DND-41 (cell line): ENCODE measurements around the gene DCLK1.

Experiments used
- ATAC-seq: fragments of 200-7000 bp; cut with Tn5 transposase; 3 replicates; pipeline ENCODE4 v1.9.1; 2021; ENCODE audit warnings: low read depth; ENCODE audit not compliant: insufficient read depth
- DNase-seq: peaks from one replicate; pipeline ENCODE4 v3.0.0-alpha.2; 2020
- H2AFZ ChIP-seq: 2 replicates; pipeline ENCODE4 v1.6.0; 2012; ENCODE audit warnings: low read depth, low read length
- H3K27ac ChIP-seq: 2 replicates; pipeline ENCODE4 v1.5.1; 2012; ENCODE audit warnings: low read length, inconsistent platforms
- H3K27me3 ChIP-seq: fragments of 200-600 bp; sonication (generic); 2 replicates; pipeline ENCODE4 v1.6.0; 2012; ENCODE audit warnings: low read length, mild to moderate bottlenecking, inconsistent platforms; ENCODE audit not compliant: insufficient read depth, poor library complexity
- H3K36me3 ChIP-seq: 2 replicates; pipeline ENCODE4 v1.5.1; 2012; ENCODE audit warnings: low read length, inconsistent platforms; ENCODE audit not compliant: insufficient read depth
- H3K4me1 ChIP-seq: 2 replicates; pipeline ENCODE4 v1.5.1; 2012; ENCODE audit warnings: mild to moderate bottlenecking, low read length; ENCODE audit not compliant: insufficient read depth
- H3K4me2 ChIP-seq: 2 replicates; pipeline ENCODE4 v1.6.0; 2012; ENCODE audit warnings: mild to moderate bottlenecking, moderate library complexity, low read length, inconsistent platforms; ENCODE audit not compliant: insufficient read depth
- H3K4me3 ChIP-seq, 2 experiments: fragments of 200-600 bp in 1 of 2; shearing (Covaris generic) in 1 of 2; 2 replicates each; pipeline ENCODE4 v1.5.1; 2012 to 2016; ENCODE audit warnings: inconsistent platforms in 2 of 2, low read length in 2 of 2, mild to moderate bottlenecking in 2 of 2, low read depth in 1 of 2, moderate library complexity in 1 of 2
- H3K79me2 ChIP-seq: 2 replicates; pipeline ENCODE4 v1.6.0; 2012; ENCODE audit warnings: low read length, inconsistent platforms; ENCODE audit not compliant: insufficient read depth
- H3K9ac ChIP-seq: 2 replicates; pipeline ENCODE4 v1.6.0; 2012; ENCODE audit warnings: low read depth, mild to moderate bottlenecking, inconsistent platforms, low read length, moderate library complexity
- H3K9me3 ChIP-seq: 2 replicates; pipeline ENCODE4 v1.5.1; 2012; ENCODE audit warnings: low read length, moderate library complexity, mild to moderate bottlenecking, inconsistent platforms; ENCODE audit not compliant: insufficient read depth, severe bottlenecking
- H4K20me1 ChIP-seq: 2 replicates; pipeline ENCODE4 v1.6.0; 2012; ENCODE audit warnings: low read length; ENCODE audit not compliant: insufficient read depth
- EZH2 ChIP-seq: IDR thresholded peaks from 3 replicates; pipeline ENCODE4 v1.6.1; 2012; ENCODE audit warnings: borderline replicate concordance, low read depth, mild to moderate bottlenecking, moderate library complexity, low read length, inconsistent platforms; ENCODE audit not compliant: severe bottlenecking
- TF ChIP-seq, protein P1 (sequence below): IDR thresholded peaks from 2 replicates; pipeline ENCODE4 v1.5.1; 2012; ENCODE audit warnings: borderline replicate concordance, low read length, moderate library complexity, mild to moderate bottlenecking; ENCODE audit not compliant: poor library complexity, severe bottlenecking; ENCODE audit errors: extremely low read depth

DCLK1 gene

DNA sequence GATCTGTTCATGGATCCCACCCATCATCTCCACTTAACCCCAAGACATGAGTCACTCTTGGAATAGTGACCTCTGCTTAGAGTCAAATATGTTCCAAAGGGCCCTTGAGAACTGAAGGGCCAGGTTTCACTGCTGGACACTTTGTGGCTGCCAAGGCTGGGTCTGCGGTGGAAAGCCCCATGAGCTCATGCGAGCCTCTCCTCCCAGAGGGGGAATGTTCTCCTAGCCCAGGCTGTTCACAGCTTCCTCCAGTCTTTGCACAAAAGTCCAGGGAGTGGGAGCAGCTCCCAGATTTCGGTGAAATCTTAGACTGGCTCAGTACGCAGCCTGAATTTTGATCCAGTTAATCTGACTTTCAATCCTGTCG is 732 bp upstream of the DCLK1 start:
- Histone ChIP-seq H3K4me2 (no peak overlapping the region), H3K79me2 (no peaks in the 10 kb centered on the region), H3K27me3 (no peaks in the 10 kb centered on the region), H3K9ac (no peak overlapping the region), H4K20me1 (no peaks in the 10 kb centered on the region), H3K27ac (no peak overlapping the region), H3K4me1 (no peaks in the 10 kb centered on the region), H3K4me3 (no peak overlapping the region), H3K9me3 (peaks cover 3% of the 10 kb centered on the region), H3K36me3 (no peaks in the 10 kb centered on the region), H2AFZ (no peak overlapping the region)
- DNase-seq (no peak), ATAC-seq (no peak)
- TF ChIP-seq, protein P1, sequence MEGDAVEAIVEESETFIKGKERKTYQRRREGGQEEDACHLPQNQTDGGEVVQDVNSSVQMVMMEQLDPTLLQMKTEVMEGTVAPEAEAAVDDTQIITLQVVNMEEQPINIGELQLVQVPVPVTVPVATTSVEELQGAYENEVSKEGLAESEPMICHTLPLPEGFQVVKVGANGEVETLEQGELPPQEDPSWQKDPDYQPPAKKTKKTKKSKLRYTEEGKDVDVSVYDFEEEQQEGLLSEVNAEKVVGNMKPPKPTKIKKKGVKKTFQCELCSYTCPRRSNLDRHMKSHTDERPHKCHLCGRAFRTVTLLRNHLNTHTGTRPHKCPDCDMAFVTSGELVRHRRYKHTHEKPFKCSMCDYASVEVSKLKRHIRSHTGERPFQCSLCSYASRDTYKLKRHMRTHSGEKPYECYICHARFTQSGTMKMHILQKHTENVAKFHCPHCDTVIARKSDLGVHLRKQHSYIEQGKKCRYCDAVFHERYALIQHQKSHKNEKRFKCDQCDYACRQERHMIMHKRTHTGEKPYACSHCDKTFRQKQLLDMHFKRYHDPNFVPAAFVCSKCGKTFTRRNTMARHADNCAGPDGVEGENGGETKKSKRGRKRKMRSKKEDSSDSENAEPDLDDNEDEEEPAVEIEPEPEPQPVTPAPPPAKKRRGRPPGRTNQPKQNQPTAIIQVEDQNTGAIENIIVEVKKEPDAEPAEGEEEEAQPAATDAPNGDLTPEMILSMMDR, result no peak
- no peak for TF ChIP-seq EZH2

DNA sequence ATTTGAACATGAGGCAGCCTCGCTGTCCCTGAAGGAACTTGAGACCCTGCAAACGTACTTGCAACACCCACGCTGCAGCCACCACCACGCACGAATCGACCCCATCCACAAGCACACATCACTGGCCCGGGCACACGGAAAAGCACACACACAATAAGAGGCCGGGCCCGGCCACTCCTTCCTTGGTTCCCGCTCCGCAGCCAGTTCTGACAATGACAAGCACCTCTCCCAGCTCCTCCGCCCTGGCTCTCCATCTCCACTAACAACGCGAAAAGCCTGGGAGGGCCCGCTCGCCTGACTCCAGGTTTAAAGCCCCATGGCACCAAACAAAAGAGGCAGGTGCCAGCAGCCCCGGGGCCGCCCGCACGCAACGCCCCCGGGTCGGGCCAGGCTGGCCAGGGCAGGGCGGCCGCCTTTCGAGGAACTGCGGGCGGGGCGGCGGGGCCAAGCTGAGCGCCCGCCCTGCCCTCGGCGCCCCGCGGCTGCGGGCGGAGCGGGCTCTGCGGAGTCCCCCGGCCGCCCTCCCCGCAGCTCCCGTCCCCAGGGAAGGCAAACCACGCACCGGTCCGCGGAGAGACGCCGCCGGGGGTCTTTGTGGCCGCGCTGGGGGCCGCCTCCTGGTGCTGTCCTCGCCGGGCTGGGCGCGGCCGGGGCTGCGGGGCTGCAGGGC is 495 bp downstream of the DCLK1 start:
- no peak overlapping the region for H3K9ac ChIP-seq
- no peaks in the 10 kb centered on the region for H3K27me3 ChIP-seq
- H3K4me3 ChIP-seq, result no peak overlapping the region
- no peaks in the 10 kb centered on the region for H4K20me1 ChIP-seq
- H3K27ac ChIP-seq, result no peak overlapping the region
- no peaks in the 10 kb centered on the region for H3K36me3 ChIP-seq
- H3K79me2 ChIP-seq, result no peaks in the 10 kb centered on the region
- no peaks in the 10 kb centered on the region for H3K4me1 ChIP-seq
- DNase-seq (no peak), ATAC-seq (no peak)
- no peak for TF ChIP-seq EZH2
- TF ChIP-seq, protein P1, result no peak
- H2AFZ ChIP-seq, result no peak overlapping the region
- no peak overlapping the region for H3K4me2 ChIP-seq
- peaks cover 4% of the 10 kb centered on the region for H3K9me3 ChIP-seq

GRCh38 chr13:36130193-36130551 is 1.0 kb downstream of the DCLK1 start:
- no peak overlapping the region for H3K4me3 ChIP-seq
- TF ChIP-seq, protein P1, result no peak
- TF ChIP-seq EZH2, result no peak
- H3K27ac ChIP-seq, result no peak overlapping the region
- H3K9ac ChIP-seq, result no peak overlapping the region
- H4K20me1 ChIP-seq, result no peaks in the 10 kb centered on the region
- no peaks in the 10 kb centered on the region for H3K79me2 ChIP-seq
- no peaks in the 10 kb centered on the region for H3K27me3 ChIP-seq
- H3K36me3 ChIP-seq, result no peaks in the 10 kb centered on the region
- ATAC-seq, result no peak
- no peak overlapping the region for H2AFZ ChIP-seq
- no peak for DNase-seq
- H3K4me1 ChIP-seq, result no peaks in the 10 kb centered on the region
- H3K4me2 ChIP-seq, result no peak overlapping the region
- peaks cover 6% of the 10 kb centered on the region for H3K9me3 ChIP-seq
